A549 treated with Hydrocortisone at 1 μM for 4 hours (cell line): ENCODE results near the gene PLEKHG2. TPM values are rescaled to one million over a fixed set of nuclear protein-coding genes. Genes with fewer than 3 reads are reported as not detected.

ENCODE experiments used
- total RNA-seq: library from RNA; stranded (reverse); fragments of 200-300 nt; extraction: Qiagen RNA extraction; gene quantifications from 5 replicates; pipeline ENCODE4 v1.2.3, GENCODE V29; 2022

PLEKHG2 gene, protein sequence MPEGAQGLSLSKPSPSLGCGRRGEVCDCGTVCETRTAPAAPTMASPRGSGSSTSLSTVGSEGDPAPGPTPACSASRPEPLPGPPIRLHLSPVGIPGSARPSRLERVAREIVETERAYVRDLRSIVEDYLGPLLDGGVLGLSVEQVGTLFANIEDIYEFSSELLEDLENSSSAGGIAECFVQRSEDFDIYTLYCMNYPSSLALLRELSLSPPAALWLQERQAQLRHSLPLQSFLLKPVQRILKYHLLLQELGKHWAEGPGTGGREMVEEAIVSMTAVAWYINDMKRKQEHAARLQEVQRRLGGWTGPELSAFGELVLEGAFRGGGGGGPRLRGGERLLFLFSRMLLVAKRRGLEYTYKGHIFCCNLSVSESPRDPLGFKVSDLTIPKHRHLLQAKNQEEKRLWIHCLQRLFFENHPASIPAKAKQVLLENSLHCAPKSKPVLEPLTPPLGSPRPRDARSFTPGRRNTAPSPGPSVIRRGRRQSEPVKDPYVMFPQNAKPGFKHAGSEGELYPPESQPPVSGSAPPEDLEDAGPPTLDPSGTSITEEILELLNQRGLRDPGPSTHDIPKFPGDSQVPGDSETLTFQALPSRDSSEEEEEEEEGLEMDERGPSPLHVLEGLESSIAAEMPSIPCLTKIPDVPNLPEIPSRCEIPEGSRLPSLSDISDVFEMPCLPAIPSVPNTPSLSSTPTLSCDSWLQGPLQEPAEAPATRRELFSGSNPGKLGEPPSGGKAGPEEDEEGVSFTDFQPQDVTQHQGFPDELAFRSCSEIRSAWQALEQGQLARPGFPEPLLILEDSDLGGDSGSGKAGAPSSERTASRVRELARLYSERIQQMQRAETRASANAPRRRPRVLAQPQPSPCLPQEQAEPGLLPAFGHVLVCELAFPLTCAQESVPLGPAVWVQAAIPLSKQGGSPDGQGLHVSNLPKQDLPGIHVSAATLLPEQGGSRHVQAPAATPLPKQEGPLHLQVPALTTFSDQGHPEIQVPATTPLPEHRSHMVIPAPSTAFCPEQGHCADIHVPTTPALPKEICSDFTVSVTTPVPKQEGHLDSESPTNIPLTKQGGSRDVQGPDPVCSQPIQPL (N-terminal part only)
- total RNA-seq, result 70.4 to 114 TPM (median 105 TPM) in 5 replicates

DNA sequence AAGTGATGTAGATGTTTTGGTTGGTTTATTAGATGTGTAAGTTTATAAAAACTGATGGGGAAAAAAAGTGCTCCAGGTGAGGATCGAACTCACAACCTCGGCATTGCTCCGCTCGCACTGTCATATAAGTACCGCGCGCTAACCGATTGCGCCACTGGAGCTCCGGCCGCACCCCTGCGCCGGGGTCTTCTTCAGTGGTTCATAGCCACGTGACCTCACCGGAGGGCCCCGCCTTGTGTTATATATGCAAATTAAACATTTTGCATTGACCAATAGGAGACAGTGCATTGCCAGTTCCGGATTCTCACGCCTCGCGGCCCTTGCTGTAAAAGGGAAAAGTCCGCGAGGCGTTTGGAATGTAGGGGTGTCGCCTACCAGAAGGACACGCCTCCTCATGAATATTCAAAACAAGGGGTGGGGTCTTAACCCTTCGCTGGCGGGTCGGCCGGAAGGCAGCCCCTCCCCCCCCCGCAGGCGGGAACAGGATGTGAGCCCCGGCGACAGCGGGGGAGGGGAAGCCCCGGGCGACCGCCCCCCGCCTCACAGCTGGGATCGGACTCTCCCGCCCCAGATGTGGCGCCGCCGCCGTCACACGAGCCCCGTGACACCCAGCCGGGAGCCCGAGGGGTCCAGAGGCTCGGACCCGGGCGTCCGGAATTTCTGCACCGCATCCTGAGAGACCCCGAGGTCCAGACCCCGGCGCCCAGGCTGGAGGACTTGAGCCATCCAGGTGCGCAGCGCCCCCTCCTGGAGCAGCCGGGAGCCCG, at the start of gene PLEKHG2:
Gene PLEKHG2, plus strand, starts transcription at position 570 of the 767 bp plus-strand sequence. CDS start 1,418 bp downstream, outside the sequence.

DNA sequence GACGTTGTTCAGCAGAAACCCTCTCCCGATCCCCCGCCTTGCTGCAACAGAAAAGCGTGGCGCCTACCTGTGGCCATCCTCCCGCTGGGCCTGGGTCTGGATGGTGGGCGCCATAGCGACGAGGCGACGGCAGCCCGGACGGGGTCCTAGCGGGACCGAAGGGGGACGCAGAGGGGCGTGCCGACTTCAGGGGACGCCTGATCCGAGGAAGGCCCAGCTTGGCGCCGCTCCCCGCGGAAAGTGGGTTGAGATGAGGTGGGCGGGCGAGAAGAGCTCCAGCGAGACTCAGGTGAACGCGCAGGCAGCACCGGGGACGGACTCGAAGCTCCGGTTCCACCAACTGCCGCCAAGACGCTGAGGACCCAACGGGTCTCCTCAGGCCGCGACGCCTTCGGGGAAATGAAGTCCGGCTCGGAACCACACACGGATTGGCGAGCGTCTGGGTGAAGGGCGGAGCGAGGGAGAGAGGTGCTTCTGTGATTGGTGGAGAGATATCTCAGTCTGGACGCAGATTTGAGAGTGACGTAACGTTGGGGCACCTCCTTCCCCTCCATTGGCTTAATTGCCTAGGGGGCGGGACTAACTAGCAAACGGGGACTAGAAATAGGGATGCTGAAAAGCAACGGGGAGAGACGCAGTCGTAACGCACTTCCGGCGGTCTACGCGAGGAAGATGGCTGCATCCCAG, 21.6 kb upstream of the PLEKHG2 start, which contains the start of the genes MED29 and PAF1:
Gene MED29, plus strand, starts transcription at position 628 of the 687 bp plus-strand sequence. Its CDS starts 45 bp downstream, at position 673.
Gene PAF1, minus strand, starts transcription at position 356 of the 687 bp plus-strand sequence. Its CDS starts 242 bp downstream, at position 114.

DNA sequence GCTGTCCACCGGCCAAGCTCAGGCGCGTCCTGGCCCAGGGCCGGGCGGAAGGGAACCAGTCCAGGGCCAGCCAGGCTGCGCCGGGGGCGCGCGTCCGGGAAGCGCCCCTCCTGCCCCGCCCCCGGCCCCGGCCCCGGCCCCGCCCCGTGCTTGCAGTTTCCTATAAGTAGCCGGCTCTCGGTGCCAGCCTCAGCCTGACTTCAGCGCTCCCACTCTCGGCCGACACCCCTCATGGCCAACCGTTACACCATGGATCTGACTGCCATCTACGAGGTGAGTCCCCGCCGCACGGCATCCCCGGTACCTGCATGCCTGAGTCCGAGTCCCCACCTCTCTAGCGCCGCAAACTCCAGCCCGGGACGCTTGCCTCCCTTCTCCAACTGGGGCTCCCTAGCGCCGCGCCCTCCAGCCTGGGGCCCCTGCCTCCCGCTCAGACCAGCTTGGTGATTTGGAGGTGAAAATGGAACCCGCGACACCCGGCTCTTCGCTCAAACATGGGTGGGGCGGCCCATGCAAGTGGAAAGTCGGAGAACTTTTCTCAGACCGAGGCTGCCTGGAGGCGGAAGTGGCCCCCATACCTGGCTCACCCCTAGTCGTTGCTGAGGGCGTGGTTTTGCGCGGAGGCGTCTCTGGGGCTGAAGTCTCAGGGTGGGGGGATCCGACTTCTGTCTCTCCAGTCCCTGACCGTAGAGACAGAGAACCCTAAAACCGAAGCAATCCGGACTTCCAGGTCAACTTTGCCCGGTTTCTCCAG, 5.6 kb upstream of the PLEKHG2 start, which contains the start of gene ZFP36:
Gene ZFP36, plus strand, starts transcription at position 192 of the 754 bp plus-strand sequence. Its CDS starts 58 bp downstream, at position 250.

DNA sequence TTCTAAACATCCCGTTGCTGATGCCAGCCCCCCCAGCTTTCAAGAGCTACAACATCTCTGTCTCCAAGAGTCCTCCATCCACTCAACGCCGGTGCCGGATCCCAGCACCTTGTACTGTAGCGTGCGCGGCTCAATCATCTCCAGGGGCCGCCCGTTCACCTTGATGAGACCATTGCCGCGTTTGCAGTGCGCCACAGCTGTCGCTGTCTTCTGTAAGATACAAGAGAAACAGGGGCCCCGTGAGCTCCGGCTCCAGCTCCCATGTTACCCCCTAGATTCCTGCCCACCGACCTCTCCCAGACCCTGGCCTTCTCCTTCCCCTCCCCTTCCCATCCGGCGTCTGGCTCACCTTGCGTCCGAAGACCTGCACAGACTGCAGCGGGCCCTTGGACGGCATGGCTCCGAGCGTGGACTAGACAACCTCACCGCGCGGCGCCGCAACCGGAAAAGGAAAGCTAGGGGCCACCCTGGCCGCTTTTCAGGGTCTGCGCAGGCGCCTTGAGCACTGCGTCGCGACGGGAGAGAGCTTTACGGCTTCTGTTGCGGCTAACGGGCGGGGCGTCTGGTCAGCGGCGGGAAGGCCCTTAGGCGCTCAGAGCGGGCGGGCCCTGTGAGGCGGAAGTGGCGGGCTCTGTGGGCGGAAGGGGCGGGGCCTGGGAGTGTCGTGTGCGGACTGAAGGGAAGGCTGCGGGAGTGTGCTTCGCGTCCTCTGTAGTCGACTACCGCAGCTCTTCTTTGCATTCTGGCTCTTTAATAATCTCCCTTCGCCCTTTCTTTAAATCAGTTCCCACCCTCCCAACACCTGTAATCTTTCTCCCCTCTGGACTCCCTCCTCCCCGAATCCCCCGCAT, 23.3 kb downstream of the PLEKHG2 start, which contains the start of gene RPS16:
Gene RPS16, minus strand, starts transcription at position 451 of the 851 bp plus-strand sequence. Its CDS starts 54 bp downstream, at position 397.

DNA sequence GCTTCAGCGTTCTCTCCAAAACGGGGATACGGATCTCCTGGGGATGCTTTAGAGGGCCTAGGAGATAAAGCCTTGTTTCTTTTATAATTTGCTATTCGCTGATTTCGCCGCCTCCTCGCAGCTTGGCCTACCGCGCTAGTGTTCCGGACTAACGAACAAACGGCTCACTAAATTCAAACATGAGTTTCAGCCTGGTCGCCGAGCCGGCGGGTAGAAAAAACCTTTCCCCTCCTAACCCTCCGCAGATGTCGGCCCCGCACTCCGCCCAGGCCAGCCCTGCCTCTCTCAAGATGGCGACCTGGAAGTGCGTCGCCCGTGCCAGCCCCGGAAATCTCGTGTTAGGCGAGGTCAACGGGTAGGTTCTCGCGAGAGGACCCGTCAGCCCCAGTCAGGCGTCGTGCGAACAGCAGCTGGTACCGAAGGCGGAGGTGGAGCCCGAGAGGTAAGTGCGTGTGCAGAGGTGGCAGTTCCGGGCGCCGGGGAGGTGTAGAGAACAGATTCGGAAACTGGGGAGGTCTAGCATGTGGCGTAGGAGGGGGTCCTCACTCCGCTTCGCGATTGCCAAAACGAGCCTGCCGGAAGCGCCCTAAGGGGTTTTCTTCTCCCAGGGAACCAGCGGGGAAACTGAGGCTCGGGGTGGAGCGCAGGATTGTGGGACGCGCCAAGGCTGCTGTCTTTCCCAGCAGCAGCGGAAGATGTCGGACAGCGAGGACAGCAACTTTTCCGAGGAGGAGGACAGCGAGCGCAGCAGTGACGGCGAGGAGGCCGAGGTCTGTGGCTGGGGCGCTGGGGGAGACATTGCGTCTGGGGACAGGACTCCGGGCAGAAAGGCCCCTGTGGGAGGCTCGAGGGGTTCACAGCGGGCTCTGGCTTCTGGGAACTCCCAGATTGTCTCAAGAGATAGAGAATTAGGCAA, 33.0 kb downstream of the PLEKHG2 start, which contains the start of gene SUPT5H:
Gene SUPT5H, plus strand, starts transcription at position 387 of the 916 bp plus-strand sequence. Its CDS starts 309 bp downstream, at position 696.

Other genes starting within 250 kb of the PLEKHG2 start
- gene NCCRP1, start 215.7 kb upstream of the PLEKHG2 start, total RNA-seq, result 1.3 to 1.9 TPM (median 1.5 TPM) in 5 replicates
- gene SYCN, start 208.4 kb upstream of the PLEKHG2 start, total RNA-seq, result not detected in 5 replicates
- gene IFNL3, start 167.7 kb upstream of the PLEKHG2 start, total RNA-seq, result not detected in 5 replicates
- not detected in 5 replicates for gene IFNL4, start 163.8 kb upstream of the PLEKHG2 start, total RNA-seq
- not detected in 5 replicates for gene IFNL2, start 144.3 kb upstream of the PLEKHG2 start, total RNA-seq
- 0.10 to 0.33 TPM (median 0.13 TPM) in 4 of 5 replicates, not detected in the other for gene IFNL1, start 116.3 kb upstream of the PLEKHG2 start, total RNA-seq
- 7.5 to 10.4 TPM (median 8.6 TPM) in 5 replicates for gene LRFN1, start 91.8 kb upstream of the PLEKHG2 start, total RNA-seq
- gene GMFG, start 76.6 kb upstream of the PLEKHG2 start, total RNA-seq, result 0.22 to 1.0 TPM (median 0.43 TPM) in 5 replicates
- 142 to 170 TPM (median 168 TPM) in 5 replicates for gene SAMD4B, start 70.2 kb upstream of the PLEKHG2 start, total RNA-seq
- gene PAF1, start 21.6 kb upstream of the PLEKHG2 start, total RNA-seq, result 71.5 to 77.5 TPM (median 74.2 TPM) in 5 replicates
- 70.9 to 84.3 TPM (median 75.6 TPM) in 5 replicates for gene MED29, start 21.3 kb upstream of the PLEKHG2 start, total RNA-seq
- gene ZFP36, start 5.8 kb upstream of the PLEKHG2 start, total RNA-seq, result 156 to 252 TPM (median 234 TPM) in 5 replicates
- 5,962 to 7,653 TPM (median 7,420 TPM) in 5 replicates for gene RPS16, start 23.3 kb downstream of the PLEKHG2 start, total RNA-seq
- gene SUPT5H, start 32.9 kb downstream of the PLEKHG2 start, total RNA-seq, result 175 to 199 TPM (median 183 TPM) in 5 replicates
- 170 to 223 TPM (median 212 TPM) in 5 replicates for gene TIMM50, start 68.2 kb downstream of the PLEKHG2 start, total RNA-seq
- gene DLL3, start 86.3 kb downstream of the PLEKHG2 start, total RNA-seq, result 5.9 to 11.4 TPM (median 10.6 TPM) in 5 replicates
- not detected in 5 replicates for gene SELENOV, start 102.5 kb downstream of the PLEKHG2 start, total RNA-seq
- gene EID2B, start 120.2 kb downstream of the PLEKHG2 start, total RNA-seq, result 7.3 to 10.1 TPM (median 8.1 TPM) in 5 replicates
- 33.6 to 44.2 TPM (median 43.1 TPM) in 5 replicates for gene EID2, start 127.5 kb downstream of the PLEKHG2 start, total RNA-seq
- gene LGALS13, start 189.9 kb downstream of the PLEKHG2 start, total RNA-seq, result not detected in 5 replicates
- gene LGALS16, start 243.2 kb downstream of the PLEKHG2 start, total RNA-seq, result not detected in 5 replicates